Midbrain (tissue), 1 donor: Measurements from ENCODE around the gene IL1A.
"Not testable (repeated sequence)": the region's sequence is repeated elsewhere in the genome, so short reads cannot be mapped to it uniquely, and the experiment has no call there.

Experiments used
- DNase-seq: peaks from one replicate; lab custom pipeline; 2025; lab: John Stamatoyannopoulos, UW

Gene IL1A

GRCh38 chr2:112784199-112785189 is at the start of gene IL1A:
Gene IL1A, minus strand, starts transcription at chr2:112784493. Its CDS starts 723 bp downstream, at chr2:112783770.
- DNase-seq = no peak

DNA sequence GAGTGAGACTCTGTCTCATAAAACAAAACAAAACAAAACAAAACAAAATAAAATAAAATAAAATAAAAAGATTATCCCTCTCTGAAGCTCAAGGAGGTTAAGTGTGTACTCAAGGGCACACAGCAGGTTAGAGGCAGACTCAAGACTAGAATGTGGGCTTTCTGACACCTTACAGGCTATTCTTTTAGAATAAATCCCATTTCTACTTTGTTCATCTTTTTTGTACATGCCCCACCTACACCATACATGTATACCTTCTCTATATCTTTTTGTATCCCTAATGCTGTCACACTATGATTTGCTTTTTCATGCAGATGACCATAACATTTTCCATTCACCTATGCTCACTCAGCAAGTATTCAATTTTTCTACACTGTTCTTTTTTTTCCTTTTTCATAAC is 49.7 kb upstream of the IL1A start:
- no peak for DNase-seq

- DNase-seq = not testable (repeated sequence)
These were observed 49.3 kb upstream of the IL1A start for GRCh38 chr2:112833639-112833931.

GRCh38 chr2:112832841-112833638 is 48.7 kb upstream of the IL1A start:
- no peak for DNase-seq

DNA sequence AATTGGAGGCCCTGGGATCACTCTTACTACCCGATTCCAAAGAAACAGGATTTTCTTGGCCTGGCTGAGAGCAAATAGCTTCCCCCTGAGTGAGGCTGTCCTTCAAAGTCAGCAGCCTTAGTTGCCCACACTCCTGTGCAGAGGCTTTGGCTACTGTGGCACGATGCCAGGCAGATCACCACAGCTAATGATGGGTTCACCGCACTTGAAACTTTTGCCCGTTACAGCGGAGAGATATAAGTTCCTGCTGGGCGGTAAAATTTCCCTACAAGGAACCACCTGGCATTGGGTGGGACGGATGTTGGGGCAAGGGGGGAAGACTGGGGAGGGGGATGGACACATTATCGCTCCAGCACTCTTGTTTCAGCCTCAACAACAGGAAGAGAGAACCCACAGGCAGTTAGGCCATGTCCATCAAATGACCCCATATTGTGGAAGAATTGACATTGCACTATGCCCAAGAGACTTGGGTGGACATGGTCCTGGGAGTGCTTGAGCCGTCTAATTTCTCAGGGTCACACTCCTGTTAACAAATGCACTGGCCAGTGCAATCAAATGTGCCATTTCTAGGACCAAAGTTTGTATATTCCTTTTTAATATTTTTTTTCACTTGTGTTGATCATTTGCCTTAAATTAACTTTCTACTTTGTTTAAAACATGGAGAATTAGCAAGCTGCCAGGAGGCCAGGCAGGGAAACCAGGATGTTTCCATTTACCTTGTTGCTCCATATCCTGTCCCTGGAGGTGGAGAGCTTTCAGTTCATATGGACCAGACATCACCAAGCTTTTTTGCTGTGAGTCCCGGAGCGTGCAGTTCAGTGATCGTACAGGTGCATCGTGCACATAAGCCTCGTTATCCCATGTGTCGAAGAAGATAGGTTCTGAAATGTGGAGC is 47.9 kb upstream of the IL1A start:
- DNase-seq = no peak

DNA sequence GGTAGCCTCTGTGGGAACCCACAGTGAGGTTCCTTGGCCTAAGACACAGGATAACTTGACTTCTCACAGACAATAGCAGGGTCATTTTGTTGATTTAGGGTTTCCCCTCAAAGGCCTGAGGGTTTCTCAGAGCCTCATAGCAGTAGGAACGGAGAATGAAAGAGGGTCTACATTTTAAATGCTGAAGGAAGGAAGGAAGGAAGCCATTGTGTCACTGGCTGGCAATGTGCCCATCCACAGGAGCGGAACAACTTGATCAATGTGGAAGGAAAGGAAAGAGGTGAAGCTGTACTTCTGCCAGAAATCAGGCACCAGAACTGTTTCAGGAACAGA is 47.2 kb upstream of the IL1A start:
- no peak for DNase-seq

DNA sequence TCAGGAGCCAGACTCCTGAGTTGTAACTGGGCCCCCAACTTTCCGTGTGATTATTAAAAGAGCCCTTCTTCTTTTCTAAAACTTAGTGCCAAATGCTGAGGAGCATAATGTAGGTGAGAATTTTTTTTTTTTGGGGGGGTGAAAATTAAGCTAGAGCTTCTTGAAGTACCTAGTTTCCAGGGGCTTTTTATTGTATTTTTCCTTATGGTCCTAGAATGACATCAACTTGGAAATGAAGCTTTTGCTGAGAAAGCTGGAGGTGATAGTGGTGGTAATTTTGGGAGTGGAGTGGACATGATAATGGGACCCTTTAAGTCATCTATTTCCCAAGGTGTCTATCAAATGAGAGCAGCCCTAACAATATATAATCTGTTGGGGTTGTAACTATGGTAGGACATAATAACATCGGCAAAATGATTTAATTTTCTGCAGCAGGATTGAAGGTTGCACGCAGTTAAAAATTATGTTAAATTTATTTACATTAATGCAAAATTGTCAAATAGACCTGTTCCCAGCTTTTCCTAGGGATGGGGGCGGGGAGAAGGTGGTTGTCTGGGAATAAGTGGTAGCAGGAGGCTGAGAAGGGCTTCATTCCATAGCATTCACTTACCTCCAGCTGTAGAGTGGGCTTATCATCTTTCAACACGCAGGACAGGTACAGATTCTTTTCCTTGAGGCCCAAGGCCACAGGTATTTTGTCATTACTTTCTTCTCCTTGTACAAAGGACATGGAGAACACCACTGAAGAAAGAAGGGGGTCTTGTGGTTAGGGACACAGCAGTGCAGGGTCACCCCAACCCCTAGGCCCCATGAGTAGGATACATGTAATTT is 46.6 kb upstream of the IL1A start:
- no peak for DNase-seq

- DNase-seq = no peak
These were observed 45.8 kb upstream of the IL1A start for GRCh38 chr2:112829961-112830681.

DNA sequence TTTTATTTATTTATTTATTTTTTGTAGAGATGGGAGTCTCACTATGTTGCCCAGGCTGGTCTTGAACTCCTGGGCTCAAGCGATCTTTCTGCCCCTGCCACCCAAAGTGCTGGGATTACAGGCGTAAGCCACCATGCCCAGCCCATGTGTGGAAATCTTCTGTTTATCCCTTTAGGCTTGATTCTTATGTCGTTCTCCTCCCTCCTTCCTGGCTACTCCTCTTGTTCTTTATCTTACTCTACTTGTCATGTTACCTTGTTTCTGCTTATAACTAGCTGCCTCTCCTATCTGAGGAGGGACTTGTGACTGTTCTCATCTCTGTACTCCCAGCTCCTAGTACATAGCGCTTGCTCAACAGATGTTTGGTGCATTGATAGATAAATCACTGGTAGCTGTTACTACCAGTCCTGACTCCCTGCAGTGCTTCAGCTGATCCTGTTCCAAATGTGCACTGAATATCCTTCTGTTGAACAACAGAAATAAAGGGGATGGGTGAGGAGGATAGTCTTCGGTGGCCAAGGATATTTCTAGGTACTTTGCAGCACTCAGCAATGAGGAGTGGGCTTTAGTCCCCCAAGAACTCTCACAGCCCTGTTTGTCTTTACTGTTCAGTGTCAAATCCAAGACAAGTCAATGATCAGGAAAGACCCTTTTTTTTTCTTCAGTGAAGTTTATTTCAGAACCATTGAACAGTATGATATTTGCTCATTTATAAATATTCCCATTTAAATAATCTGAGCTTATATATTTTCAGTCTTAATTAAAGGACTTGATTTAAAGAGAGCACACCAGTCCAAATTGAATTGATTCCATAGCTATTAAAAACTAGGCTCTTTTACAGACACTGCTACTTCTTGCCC is 45.0 kb upstream of the IL1A start:
- DNase-seq = no peak

- DNase-seq = no peak
These were observed 44.0 kb upstream of the IL1A start for GRCh38 chr2:112828251-112828691.

GRCh38 chr2:112827604-112828185 is 43.4 kb upstream of the IL1A start:
- no peak for DNase-seq

GRCh38 chr2:112827009-112827408 is 42.7 kb upstream of the IL1A start:
- DNase-seq = no peak

GRCh38 chr2:112825706-112826105 is 41.4 kb upstream of the IL1A start:
- no peak for DNase-seq

- no peak for DNase-seq
These were observed 40.4 kb upstream of the IL1A start for GRCh38 chr2:112824694-112825085.

DNA sequence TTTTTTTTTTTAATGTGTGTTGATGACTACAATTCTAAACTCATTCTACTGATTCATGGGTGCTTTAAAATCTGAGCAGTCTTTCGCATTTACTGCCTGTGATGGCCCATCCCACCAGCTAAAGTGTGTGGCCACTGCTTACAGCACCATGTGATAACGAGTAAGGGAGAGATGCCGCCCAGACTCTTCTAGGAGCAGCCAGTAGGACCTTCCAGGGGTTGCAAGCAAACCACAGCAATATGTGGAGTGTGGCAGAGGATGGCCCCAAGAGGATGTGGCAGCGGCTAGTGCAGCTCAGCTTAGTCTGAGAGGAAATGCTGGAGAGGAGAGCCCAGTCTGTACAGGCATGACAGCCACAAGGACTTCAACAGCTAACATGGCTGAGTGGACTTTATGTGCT is 37.4 kb upstream of the IL1A start:
- DNase-seq = no peak

GRCh38 chr2:112821142-112821541 is 36.8 kb upstream of the IL1A start:
- DNase-seq = no peak

DNA sequence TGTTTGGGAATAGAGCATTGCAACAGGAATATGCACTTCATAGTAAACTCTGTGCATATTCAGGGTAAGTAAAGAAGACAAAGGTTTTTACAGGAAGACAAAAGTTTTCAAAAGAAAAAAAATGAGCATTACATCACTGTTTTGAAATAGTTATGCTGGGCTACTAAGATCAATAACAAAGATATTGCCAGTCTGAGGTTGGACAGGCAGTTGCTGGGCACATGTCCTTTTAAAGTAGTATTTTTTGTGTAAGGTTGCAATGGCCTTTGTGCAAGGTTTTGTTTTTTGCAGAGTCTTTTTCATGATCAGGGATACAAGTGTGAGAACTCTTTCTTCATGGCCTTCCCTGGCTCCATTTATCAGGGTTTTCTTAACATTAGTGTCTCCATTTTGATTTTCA is 36.0 kb upstream of the IL1A start:
- no peak for DNase-seq

GRCh38 chr2:112819081-112819480 is 34.8 kb upstream of the IL1A start:
- no peak for DNase-seq
